AML-193 (cell line): ENCODE results near the gene EEIG1.
A peak's percentile ranks its signal among the peaks of the same experiment; 100 is the strongest.

Experiments
- DNase-seq, 2 experiments: peaks; one replicate each; lab custom pipeline; 2025; lab: John Stamatoyannopoulos, UW

The EEIG1 gene

DNA sequence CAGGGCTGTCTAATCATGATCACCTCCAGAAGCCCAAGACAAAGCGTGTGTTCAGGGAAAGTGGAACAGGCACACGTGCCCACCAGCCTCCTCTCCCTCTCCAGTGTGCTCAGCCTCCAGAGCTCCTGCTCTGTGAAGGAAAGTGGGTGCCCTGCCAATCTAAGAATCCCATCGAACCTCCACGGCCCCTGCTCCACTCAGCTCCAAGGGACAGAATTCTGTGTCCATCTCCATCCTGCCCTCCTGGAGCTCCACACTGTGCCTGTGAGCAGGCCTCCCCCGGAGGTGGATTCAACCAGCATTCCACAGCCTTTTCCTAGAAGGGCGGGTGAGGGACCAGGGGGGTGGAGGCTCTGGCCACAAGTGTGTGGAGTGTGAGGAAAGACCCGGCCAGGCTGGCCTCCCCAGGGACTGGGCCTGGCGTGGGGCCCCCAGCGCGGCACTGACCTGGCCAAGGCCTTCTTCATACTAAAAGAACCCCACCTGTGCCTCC, 6.0 kb downstream of the EEIG1 start:
- DNase-seq, result no peak

DNA sequence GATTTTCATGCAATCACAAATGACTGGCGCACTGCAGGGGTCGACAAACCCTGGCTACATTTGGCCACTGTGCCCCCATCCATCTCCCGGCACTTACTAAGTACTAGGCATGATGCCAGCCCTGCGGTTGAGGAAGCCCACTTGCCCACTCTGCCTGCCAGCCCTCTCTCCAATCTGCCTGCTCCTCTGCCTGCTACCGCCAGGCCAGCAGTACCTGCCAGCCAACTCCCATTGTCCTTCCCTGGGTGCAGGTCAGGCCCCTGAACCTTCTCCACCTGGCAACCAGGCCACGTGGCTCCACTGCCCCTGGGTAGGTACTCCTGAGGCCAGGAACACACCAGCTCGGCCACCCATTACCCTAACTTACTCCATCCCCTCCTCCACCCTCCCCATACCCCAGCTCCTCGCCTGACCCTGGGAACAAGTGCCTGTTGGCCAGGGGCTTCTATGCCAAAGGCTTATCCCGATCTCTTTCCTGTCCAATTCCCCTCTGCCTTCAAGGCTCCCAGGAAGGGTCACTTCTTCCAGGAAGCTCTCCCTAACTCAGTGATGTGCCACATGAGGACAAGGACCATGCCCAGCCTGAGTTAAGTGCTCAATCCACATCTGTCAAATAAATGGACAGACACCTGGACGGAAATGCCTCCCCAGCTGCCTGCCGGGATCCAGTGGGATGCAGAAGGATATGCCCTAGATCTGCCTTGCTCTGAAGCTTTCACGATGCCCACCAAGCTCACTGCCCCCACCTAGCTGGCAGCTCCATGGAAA, 6.6 kb downstream of the EEIG1 start:
- DNase-seq, result no peak

DNA sequence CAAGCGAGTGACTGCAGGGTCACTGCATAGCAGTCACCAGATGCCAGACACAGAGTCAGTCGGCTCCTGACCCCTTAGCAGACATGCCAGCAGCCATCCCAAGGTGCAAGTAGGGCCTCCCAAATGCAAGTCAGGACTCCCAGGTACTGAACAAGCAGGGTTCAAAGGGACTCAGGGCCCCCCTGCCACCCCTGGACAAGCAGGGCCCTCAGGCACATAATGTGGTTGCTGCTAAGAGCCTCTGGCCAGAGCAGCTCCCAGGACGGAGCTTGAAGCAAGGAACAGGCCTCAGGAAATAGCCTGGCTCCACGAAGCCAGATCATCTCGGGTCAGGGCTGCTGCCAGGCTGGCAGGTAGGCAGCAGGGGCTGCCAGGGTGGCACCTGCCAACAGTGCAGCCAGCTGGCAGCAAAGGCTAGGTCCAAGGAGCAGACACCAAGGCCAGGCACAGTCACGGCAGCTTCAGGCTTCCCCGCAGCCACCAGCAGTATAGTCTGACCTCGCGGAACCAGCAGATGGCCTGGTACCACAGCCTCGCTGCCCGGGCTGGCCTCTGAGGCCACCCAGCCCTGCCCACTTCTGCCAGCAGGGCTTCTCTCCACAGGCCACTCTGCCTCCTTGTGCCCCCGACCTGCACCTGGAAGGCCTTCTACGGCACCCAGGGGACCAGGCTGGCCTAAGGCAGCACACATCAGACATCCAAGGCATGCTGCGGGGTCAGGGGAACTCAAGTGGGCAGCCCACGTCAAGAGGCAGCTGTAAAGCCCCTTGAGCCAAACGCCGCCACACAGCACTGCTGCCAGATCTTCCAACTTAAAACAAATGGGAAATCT, 7.4 kb downstream of the EEIG1 start:
- no peak for DNase-seq

DNA sequence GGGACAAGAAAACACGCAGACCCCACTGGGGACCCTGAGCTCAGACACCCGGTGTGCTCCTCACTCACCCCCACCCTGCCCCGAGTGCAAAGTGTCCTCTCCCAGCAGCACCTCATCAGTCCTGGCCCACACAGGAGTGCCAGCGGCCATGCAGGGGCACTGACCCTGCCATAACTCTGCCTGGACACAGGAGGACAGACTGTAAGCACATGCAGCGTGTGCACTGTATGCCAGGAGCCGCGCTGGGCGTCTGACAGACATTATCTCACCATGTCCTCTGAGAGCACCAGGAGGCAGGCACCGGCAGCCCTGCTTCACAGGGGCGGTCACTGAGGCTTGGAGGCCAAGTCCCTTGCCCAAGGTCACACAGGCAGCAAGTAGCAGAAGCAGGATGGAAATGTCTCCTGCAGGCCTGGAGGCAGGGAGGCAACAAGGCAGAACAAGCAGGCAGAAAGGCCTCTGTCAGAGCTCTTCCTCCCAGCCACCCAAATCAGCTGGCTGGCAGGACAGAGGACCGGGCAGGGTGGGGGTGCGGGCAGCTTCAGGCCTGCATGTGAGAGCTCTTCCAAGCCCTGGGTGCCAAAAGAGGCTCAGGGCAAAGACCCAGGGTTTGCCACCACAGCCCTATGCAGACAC, 8.4 kb downstream of the EEIG1 start:
- no peak for DNase-seq

DNA sequence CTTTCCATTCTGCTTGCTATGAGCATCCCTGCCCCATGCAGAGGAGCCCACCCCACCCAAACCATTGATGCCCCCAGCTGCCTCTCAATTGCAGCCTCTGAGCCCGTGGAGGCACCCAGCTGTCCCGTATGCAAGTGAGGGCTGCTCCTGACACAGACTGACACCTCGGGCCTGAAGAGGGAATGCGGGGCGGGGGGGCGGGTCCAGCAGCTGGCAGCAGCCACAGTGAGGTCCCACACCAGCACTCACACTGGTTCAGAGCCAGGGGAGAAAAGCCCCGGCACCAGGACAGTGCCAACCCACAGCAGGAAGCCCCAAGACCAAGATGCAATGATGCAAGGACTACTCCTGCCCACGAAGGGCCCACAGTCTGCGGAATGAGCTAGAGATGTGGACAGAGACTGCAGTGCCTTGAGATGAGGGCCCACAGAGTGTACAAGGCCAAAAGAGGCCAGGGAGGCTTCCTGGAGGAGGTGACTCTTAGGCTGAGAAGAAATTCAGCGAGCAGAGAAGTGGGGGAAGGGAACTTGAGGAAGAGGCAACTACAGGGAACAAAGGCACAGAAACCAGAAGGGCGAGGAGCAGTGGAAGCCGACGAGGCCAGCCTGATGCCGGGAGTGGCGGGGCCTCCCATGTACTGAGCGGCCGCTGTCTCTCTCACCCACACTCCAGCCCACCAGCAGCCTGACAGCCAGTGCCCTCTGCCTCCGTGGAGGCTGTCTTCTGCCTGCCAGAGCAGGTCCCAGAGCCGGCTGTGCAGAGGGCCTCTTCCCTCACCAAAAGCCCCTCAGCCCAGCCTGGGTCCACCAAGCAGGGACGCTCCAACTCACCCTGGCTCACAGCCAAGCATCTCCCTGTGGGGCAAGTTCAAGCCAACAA, 9.2 kb downstream of the EEIG1 start:
- peak in 1 of 2 experiments; percentile 18 for DNase-seq

DNA sequence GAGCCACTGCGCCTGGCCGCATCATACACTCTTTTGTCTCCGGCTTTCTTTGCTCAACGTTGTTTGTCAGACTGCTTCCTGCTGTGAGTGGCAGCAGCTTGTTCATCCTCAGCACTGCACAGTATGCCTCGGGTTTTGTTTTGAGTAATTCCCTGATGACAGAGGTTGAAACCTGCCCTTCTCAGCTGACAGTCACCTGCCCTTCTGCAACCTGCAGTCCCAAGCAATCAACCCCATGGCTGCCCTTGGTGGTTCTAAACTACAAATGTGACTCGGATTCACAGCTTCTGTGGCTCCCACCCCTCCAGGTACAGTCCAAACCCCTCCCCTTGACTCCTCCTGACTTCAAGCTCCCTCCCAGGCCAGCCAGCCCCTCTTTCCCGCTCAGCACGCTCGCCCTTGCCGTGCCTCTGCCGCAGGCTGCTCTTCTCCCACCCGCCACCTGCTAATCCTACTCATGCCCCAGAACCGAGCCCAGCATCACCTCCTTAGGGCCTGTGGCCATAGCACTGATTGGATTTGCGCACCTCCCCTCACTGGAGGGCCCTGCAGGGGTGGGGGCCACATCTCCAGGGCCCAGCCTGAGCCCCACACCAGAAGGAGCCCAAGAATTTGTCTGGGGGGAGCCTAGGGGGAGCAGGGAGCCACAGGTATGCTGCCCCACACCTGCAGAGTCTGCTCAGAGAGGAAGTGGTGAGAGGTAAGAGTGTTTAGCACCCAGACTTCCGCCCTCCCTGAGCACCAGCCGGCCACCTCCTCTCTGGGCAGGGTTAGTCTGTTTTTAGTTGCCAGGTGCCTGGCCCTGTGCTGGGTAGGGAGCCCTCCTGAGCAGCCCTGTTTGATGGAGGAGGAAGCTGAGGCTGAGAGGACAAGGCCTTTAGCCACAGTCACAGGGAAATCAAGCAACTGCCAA, 10.1 kb downstream of the EEIG1 start:
- DNase-seq, result no peak

GRCh38 chr9:127968700-127969383, 11.9 kb downstream of the EEIG1 start:
- DNase-seq, result no peak

GRCh38 chr9:127968042-127968441, 12.7 kb downstream of the EEIG1 start:
- no peak for DNase-seq

DNA sequence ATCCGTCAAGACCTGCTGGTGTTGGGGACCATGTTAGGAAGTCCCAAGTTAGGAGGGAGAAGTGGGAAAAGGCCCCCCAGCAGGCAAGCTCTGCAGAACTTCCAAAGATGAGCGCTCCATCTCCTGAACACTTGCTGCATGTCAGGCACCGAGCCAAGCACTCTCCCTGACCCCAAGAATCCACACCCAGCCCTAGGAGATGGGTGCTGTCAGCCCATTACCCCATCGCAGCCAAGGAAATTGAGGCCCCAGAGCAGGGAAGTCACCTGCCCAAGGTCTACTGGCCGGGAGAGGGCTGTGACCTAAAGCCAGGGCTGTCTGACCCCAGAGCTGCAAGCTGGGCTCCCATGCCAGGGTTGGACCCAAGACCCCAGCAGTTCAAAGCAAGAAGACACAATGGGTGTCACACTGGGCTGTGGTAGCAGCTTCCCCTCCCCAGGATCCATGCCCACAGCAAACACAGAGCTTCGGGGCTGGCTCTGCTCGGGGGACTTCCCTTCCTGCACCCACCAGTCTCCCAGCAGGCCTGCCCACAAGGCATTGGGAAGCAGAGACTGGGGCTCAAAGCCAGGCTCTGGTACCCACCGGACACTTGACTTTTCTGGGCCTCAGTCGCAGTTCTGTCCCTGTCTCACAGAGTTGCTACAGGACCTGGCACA, 13.5 kb downstream of the EEIG1 start:
- DNase-seq, result no peak

DNA sequence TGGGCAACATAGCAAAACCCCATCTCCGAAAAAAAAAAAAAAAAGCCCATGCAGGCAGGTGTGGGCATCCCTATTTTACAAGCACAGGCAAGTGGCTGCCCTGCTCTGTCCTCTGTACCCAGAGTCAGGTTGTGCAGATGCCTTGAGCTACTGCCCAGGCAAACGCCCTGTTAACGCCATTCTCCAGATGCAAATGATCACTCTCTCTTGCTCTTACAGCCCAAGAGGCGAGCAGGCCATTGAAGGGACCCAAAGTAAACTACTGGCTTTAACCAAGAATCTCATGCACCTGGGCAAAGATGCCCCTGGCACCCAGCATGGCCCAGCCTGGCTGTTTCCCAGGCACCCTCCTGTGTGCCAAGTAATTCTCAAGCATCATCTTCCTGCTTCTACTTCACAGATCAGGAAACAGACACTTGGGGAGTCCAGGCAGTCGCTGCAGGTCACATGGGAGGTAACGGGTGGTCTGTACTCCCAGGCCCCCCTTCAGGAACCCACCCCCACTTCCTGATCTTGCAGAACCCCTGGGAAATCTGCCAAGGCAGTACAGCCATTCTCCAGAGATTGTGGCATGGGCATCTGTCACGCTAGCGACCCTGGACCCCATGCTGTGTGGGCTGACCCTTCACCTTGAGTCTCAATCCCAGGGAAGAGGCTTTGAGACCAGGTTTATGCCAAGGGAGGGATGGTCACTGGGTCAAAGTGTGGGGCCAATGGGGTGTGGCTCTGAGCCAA, 14.2 kb downstream of the EEIG1 start:
- DNase-seq, result no peak

GRCh38 chr9:127965953-127966352, 14.8 kb downstream of the EEIG1 start:
- DNase-seq, result no peak

DNA sequence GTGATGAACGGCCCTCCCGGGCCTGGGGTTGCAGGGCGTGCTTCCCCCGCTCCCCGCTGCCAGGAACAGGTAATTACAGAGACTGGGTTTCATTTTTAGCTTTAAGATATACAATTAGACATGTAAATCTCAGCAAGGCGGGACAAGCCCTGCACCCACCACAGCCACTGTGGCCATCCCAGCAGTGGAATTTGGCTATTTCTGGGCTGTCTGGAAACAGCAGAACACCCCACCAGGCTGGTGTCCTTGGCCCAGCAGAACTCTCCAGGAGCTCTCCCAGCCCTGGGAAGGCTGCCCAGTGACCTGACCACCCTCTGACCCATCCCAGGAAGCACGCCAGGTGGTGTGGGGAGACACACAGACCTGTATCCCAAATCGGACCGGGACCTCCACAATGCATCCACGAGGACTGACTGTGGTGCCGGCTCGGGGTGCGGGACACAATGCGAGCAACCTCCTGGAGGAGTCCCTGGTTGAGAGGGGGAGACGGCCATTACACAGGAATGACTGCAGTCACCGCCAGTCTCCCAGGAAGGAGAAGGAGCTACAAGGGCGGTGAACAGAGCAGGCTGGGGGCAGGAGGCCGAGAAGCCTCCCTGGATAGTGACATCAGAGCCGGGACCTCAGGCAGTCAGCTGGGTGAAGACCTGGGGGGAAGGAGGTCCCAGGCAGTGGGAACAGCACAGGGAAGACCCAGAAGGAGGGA, 17.3 kb downstream of the EEIG1 start:
- DNase-seq, result no peak

- DNase-seq, result no peak
These were observed 17.8 kb downstream of the EEIG1 start for GRCh38 chr9:127963041-127963358.

DNA sequence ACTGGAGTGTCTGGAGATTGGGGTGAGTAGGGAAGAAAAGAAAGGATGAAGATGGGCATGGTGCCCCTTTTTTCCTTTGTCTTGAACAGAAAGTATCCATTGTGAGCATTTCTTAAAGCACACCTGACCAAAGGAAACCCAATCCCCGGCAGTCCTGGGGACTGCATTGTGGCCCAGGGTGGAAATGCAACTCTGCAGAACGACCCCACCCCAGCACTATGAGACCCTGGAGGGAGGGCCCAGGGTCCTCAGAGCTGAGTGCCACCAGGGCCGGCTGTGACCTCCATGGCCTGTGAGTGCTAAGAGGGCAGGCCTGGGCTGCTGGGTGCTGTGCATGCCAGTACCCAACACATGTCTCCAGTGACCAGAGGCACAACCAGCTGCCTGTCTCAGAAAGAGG, 18.5 kb downstream of the EEIG1 start:
- no peak for DNase-seq

- DNase-seq, result no peak
These were observed 19.1 kb downstream of the EEIG1 start for GRCh38 chr9:127961613-127962155.

DNA sequence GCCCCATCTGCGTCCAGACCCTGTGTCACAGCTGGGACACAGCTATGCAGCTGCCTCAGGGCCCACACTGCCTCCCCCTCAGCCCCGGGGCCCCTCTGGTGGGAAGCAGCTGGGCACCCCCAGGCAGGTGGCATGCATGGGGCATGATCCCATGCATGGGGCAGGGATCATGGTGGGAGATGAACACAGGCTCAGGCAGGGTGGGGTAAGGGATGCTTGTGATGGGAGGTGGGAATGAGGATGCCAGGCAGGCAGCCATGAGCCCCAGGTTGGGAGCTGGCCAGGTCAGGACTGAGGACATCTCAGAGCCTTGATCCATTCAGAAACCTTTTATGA, 19.7 kb downstream of the EEIG1 start:
- DNase-seq, result no peak

DNA sequence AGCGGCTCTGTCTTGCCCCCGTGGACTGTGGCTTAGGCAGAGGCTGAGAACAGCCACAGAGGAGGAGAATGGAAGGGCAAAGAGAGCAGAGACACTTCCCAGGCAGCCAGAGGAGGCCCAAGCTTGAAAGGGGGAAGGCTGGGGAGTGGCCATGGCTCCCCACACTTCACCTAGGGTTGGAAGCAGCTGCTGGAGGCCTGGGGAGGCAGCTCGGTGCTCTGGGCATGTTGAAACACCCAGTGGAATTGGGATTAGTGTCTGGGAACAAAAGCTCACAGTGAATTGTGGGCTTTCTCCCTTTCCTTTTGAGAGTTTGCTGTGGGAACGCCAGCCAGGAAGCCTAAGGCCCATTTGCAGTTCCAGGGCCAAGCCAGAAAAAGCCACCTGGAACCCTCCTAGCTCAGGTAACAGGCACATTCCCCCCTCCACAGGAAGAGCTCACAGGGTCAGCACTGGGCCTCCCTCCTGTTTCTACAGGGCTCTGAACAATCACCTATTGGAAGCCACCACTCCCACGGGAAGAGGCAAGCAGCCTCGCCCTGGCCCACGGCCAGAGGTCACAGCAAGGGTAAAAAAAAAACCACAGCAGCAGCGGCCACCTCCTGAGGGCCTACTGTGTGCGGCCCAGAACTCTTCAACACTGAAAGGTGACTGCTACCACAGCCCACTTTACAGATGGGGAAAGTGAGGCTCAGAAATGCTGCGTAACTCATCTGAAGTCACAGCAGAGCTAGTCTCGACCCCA, 20.2 kb downstream of the EEIG1 start:
- DNase-seq, result no peak
